ENCODE results near the gene DISP2. TPM values are rescaled to one million over a fixed set of nuclear protein-coding genes. Genes with fewer than 3 reads are reported as not detected.

Gene DISP2
- total RNA-seq, 3 donors from 2014 or later: under 0.01 to 0.88 (median under 0.01) TPM

DNA sequence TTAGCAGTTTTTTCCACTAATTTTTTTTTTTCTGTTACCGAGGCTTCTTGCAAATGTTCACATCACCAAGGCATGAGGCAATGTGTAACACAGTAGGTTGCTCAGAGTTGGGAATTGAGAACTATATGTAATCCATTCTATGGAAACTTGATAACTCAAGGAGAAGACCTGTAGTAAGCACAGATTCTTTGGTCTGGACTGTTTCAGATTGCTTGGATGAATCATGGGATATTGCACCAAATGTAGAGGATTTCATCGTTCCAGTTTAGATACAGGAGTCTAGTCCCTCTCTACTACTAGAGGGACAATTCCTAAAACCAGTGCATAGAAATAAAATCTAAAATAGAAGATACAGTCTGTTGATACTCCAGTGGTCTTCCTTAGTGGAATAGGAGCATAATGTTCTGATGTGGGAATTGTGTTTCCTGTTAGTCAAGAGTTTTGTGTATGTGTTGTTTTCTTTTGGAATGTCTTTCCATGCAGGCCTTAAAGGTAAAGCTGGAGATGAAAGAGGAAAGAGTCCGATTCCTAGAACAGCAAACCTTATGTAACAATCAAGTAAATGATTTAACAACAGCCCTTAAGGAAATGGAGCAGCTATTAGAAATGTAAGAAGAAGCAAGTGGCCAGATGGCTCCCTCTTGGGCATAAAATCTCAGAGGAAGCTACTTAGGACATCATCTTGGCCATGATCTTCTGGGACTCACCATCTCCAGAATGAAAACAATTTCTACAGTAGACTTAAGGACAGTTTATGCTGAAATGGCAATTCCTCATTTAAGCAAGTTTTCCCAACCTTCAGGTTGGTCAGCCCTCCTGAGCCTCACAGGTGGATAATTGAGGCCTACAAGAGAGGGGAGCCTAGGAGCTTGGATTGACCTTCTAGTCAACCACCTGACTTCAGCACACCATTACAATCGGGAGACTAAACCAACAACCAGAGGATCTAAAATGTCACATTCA is 35.2 kb downstream of the DISP2 start:
- TF ChIP-seq POLR2AphosphoS5 (IDR thresholded peaks at IDR 0.05) (no peak), POLR2A (IDR thresholded peaks at IDR 0.05) (no peak)
- TF ChIP-seq, protein P1, sequence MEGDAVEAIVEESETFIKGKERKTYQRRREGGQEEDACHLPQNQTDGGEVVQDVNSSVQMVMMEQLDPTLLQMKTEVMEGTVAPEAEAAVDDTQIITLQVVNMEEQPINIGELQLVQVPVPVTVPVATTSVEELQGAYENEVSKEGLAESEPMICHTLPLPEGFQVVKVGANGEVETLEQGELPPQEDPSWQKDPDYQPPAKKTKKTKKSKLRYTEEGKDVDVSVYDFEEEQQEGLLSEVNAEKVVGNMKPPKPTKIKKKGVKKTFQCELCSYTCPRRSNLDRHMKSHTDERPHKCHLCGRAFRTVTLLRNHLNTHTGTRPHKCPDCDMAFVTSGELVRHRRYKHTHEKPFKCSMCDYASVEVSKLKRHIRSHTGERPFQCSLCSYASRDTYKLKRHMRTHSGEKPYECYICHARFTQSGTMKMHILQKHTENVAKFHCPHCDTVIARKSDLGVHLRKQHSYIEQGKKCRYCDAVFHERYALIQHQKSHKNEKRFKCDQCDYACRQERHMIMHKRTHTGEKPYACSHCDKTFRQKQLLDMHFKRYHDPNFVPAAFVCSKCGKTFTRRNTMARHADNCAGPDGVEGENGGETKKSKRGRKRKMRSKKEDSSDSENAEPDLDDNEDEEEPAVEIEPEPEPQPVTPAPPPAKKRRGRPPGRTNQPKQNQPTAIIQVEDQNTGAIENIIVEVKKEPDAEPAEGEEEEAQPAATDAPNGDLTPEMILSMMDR (IDR thresholded peaks at IDR 0.05): no peak
- no peak for DNase-seq (ENCODE audit: low spot score in 2 of 2)
- intact Hi-C loops (cut with DNase I; ENCODE audit: low total_unique reads): no loop called here
- Histone ChIP-seq H3K27ac (no peak overlapping the region), H3K36me3 (no peaks in the 10 kb centered on the region), H3K9me3 (no peaks in the 10 kb centered on the region), H3K4me1 (no peaks in the 10 kb centered on the region), H3K27me3 (no peaks in the 10 kb centered on the region), H3K4me3 (no peak overlapping the region)

- Histone ChIP-seq H3K36me3 (no peaks in the 10 kb centered on the region), H3K4me1 (no peaks in the 10 kb centered on the region), H3K27me3 (no peaks in the 10 kb centered on the region), H3K4me3 (no peak overlapping the region), H3K9me3 (no peaks in the 10 kb centered on the region), H3K27ac (no peak overlapping the region)
- no peak for TF ChIP-seq POLR2AphosphoS5 (IDR thresholded peaks at IDR 0.05)
- TF ChIP-seq POLR2A (IDR thresholded peaks at IDR 0.05): no peak
- TF ChIP-seq, protein P1 (IDR thresholded peaks at IDR 0.05): no peak
- DNase-seq (ENCODE audit: low spot score in 2 of 2): no peak
- intact Hi-C loops (cut with DNase I; ENCODE audit: low total_unique reads): no loop called here
Observed at GRCh38 chr15:40397688-40398412, 39.8 kb downstream of the DISP2 start.

DNA sequence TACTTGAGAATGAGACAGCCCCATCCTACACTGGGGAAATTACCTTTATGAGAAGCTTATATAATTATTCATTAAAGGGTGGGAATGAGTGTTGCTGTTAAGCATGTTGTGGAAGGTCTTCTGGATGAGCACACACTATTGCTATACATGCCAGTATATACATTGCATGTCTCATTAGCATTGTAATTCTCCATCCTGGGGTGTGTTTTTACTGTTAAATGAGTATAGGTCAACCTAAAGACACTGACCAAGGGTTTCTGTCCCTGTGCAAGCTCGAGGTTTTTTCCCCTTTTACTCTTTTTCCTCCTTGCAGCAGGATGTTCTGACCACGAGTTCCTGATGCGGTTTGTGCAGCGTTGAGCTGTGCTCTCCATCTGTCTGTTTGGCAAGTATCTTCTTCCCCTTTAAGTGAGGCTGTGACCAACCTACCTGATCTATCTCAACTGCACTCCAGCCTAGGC is 40.4 kb downstream of the DISP2 start:
- TF ChIP-seq POLR2A (IDR thresholded peaks at IDR 0.05): no peak
- TF ChIP-seq POLR2AphosphoS5 (IDR thresholded peaks at IDR 0.05): no peak
- TF ChIP-seq, protein P1 (IDR thresholded peaks at IDR 0.05): no peak
- no peak overlapping the region for H3K27ac ChIP-seq
- no peak overlapping the region for H3K4me3 ChIP-seq
- H3K4me1 ChIP-seq: no peaks in the 10 kb centered on the region
- H3K27me3 ChIP-seq: no peaks in the 10 kb centered on the region
- DNase-seq (ENCODE audit: low spot score in 2 of 2): no peak
- H3K36me3 ChIP-seq: no peaks in the 10 kb centered on the region
- intact Hi-C loops (cut with DNase I; ENCODE audit: low total_unique reads): no loop called here
- no peaks in the 10 kb centered on the region for H3K9me3 ChIP-seq

DNA sequence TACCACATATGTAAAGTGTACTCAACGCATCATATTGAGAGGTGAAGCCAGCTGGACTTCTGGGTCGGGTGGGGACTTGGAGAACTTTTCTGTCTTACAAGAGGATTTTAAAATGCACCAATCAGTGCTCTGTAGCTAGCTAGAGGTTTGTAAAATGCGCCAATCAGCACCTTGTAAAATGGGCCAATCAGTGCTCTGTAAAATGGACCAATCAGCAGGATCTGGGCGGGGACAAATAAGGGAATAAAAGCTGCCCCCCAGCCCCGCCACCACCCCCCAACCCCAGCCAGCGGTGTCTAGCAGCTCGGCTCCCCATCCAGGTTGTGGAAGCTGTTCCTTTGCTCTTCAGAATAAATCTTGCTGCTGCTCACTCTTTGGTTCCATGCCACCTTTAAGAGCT is 41.4 kb downstream of the DISP2 start:
- Histone ChIP-seq H3K27me3 (no peaks in the 10 kb centered on the region), H3K4me1 (no peaks in the 10 kb centered on the region), H3K36me3 (no peaks in the 10 kb centered on the region), H3K4me3 (no peak overlapping the region), H3K27ac (no peak overlapping the region), H3K9me3 (no peaks in the 10 kb centered on the region)
- DNase-seq (ENCODE audit: low spot score in 2 of 2): no peak
- TF ChIP-seq POLR2A (IDR thresholded peaks at IDR 0.05) (no peak), POLR2AphosphoS5 (IDR thresholded peaks at IDR 0.05) (no peak)
- TF ChIP-seq, protein P1 (IDR thresholded peaks at IDR 0.05): no peak
- intact Hi-C loops (cut with DNase I; ENCODE audit: low total_unique reads): no loop called here

All from breast epithelium (tissue), 4 donors.